HepG2 (cell line): ENCODE results near the gene ACAP3.

Source experiments
- CTCF ChIP-seq: sonication (generic); formaldehyde crosslinking; IDR thresholded peaks from 2 replicates; pipeline ENCODE4 v1.5.0; 2020; ENCODE audit warnings: mild to moderate bottlenecking, missing genetic modification reagents, moderate library complexity
- HMGXB4 ChIP-seq, 2 experiments: sonication (generic) in 1 of 2; formaldehyde crosslinking in 1 of 2; IDR thresholded peaks; 2 replicates each; pipeline versions ENCODE4 v1.4.0 to v1.6.1; 2018 to 2020; ENCODE audit warnings: missing genetic modification reagents in 2 of 2, borderline replicate concordance in 1 of 2, low read depth in 1 of 2, mild to moderate bottlenecking in 1 of 2, missing biosample characterization in 1 of 2
- KLF11 ChIP-seq: IDR thresholded peaks from 2 replicates; pipeline ENCODE4 v1.6.1; 2016; ENCODE audit warnings: missing compliant biosample characterization
- PBX3 ChIP-seq: sonication (generic); formaldehyde crosslinking; IDR thresholded peaks from 2 replicates; pipeline ENCODE4 v1.8.1; 2023; ENCODE audit warnings: missing genetic modification reagents, inconsistent platforms, borderline replicate concordance
- POLR2A ChIP-seq, 2 experiments: IDR thresholded peaks; 2 replicates each; pipeline ENCODE4 v1.6.1; 2011; ENCODE audit warnings: low read depth in 2 of 2, low read length in 2 of 2, mild to moderate bottlenecking in 1 of 2, moderate library complexity in 1 of 2; ENCODE audit not compliant: insufficient read depth in 1 of 2
- POLR2AphosphoS2 ChIP-seq: IDR thresholded peaks from 2 replicates; pipeline ENCODE4 v1.6.1; 2011; ENCODE audit warnings: low read depth, low read length, improper control_type of control experiment
- ZNF556 ChIP-seq: sonication (generic); formaldehyde crosslinking; IDR thresholded peaks from 2 replicates; pipeline ENCODE4 v1.4.0; 2020; ENCODE audit warnings: mild to moderate bottlenecking, missing genetic modification reagents, borderline replicate concordance
- ZNF580 ChIP-seq: IDR thresholded peaks from 2 replicates; pipeline ENCODE4 v1.6.1; 2016; ENCODE audit warnings: low read depth, borderline replicate concordance

GRCh38 chr1:1306661-1307260 is 969 bp downstream of the ACAP3 start:
- peak; percentile 15; the same call in 1 of the 2 replicates for TF ChIP-seq CTCF (CRISPR knock-in tag)
- no peak for TF ChIP-seq KLF11
- TF ChIP-seq ZNF580 (CRISPR knock-in tag) = no peak
- no peak for TF ChIP-seq PBX3 (CRISPR knock-in tag)
- no peak for TF ChIP-seq POLR2AphosphoS2
- peak in 1 of 2 experiments; percentile 41; a peak in 3 of 4 replicates for TF ChIP-seq HMGXB4 (CRISPR knock-in tag; IDR thresholded peaks at IDR 0.05; ENCODE audit: borderline replicate concordance in 1 of 2, low read depth in 1 of 2)
- TF ChIP-seq ZNF556 (CRISPR knock-in tag) = peak; percentile 9; the same call in 1 of the 2 replicates
- TF ChIP-seq POLR2A (IDR thresholded peaks at IDR 0.05; ENCODE audit: insufficient read depth in 1 of 2, low read depth in 2 of 2, low read length in 2 of 2) = peak in 1 of 2 experiments; percentile 34; a peak in 1 of 4 replicates
